OCI-LY3 (cell line): ENCODE results near the gene HES2.

Source experiments
- EZH2phosphoT487 ChIP-seq: fragments of 200-600 bp; shearing (Covaris generic); IDR thresholded peaks from 2 replicates; pipeline ENCODE4 v1.6.1; 2018; ENCODE audit warnings: antibody characterized with exemption, mixed run types, low read depth
- TF ChIP-seq, protein P1 (sequence below): fragments of 200-600, 300-600 bp; sonication (generic); IDR thresholded peaks from 2 replicates; pipeline ENCODE4 v1.5.1; 2014; ENCODE audit warnings: antibody characterized with exemption, low read length, low read depth

DNA sequence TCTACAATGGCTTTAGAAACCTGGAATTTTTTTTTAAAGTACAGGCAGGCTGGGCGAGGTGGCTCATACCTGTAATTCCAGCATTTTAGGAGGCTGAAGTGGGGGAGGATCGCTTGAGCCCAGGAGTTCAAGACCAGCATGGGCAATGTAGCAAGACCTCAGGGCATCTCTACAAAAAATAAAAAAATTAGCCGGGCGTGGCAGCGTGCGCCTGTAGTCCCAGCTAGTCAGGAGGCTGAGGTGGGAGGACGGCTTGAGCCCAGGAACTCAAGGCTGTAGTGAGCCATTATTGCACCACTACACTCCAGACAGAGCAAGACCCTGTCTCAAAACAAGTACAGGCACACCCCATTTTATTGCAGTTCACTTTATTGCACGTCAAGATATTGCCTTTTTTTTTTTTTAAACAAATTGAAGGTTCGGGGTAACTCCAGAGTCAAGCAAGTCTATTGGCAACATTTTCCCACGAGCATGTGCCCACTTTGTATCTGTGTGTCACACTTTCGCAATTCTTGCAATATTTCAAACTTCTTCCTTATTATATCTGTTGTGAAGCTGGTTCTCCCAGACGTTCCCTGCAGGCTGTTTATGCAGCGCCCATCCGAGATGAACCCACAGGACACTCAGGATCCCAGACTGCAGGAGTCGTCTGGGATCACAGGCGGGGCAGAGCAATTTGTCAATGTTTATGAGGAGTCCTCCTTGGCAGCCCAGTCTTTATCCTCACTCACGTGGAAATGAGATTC is 4.7 kb downstream of the HES2 start:
- TF ChIP-seq, protein P1, sequence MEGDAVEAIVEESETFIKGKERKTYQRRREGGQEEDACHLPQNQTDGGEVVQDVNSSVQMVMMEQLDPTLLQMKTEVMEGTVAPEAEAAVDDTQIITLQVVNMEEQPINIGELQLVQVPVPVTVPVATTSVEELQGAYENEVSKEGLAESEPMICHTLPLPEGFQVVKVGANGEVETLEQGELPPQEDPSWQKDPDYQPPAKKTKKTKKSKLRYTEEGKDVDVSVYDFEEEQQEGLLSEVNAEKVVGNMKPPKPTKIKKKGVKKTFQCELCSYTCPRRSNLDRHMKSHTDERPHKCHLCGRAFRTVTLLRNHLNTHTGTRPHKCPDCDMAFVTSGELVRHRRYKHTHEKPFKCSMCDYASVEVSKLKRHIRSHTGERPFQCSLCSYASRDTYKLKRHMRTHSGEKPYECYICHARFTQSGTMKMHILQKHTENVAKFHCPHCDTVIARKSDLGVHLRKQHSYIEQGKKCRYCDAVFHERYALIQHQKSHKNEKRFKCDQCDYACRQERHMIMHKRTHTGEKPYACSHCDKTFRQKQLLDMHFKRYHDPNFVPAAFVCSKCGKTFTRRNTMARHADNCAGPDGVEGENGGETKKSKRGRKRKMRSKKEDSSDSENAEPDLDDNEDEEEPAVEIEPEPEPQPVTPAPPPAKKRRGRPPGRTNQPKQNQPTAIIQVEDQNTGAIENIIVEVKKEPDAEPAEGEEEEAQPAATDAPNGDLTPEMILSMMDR, result no peak
- no peak for TF ChIP-seq EZH2phosphoT487
